Stimulated activated CD8-positive, alpha-beta memory T cell treated with anti-CD3 and anti-CD28 coated beads, Interleukin-12 subunit alpha, Interleukin-12 subunit beta, amount 100 ng/mL, for 24 hours (primary cell): ENCODE measurements around the gene PIEZO2.
"Not testable (repeated sequence)": the region's sequence is repeated elsewhere in the genome, so short reads cannot be mapped to it uniquely, and the experiment has no call there.

Source experiments
- DNase-seq: peaks from one replicate; pipeline ENCODE4 v3.0.0-alpha.2; 2020; ENCODE audit errors: extremely low read depth

PIEZO2 gene

GRCh38 chr18:10927286-10927992 is 221.9 kb downstream of the PIEZO2 start:
- DNase-seq: no peak

- DNase-seq: no peak
These were observed 222.7 kb downstream of the PIEZO2 start for GRCh38 chr18:10926621-10927161.

- DNase-seq: no peak
These were observed 225.1 kb downstream of the PIEZO2 start for GRCh38 chr18:10924290-10924689.

GRCh38 chr18:10923551-10924070 is 225.8 kb downstream of the PIEZO2 start:
- DNase-seq: no peak

- DNase-seq: no peak
These were observed 226.2 kb downstream of the PIEZO2 start for GRCh38 chr18:10923141-10923540.

GRCh38 chr18:10922712-10923111 is 226.7 kb downstream of the PIEZO2 start:
- not testable (repeated sequence) for DNase-seq

- not testable (repeated sequence) for DNase-seq
These were observed 229.1 kb downstream of the PIEZO2 start for GRCh38 chr18:10920309-10920708.

- no peak for DNase-seq
These were observed 229.5 kb downstream of the PIEZO2 start for GRCh38 chr18:10919851-10920250.

- no peak for DNase-seq
These were observed 232.5 kb downstream of the PIEZO2 start for GRCh38 chr18:10916865-10917264.

- no peak for DNase-seq
These were observed 233.0 kb downstream of the PIEZO2 start for GRCh38 chr18:10916387-10916786.

- not testable (repeated sequence) for DNase-seq
These were observed 233.6 kb downstream of the PIEZO2 start for GRCh38 chr18:10915748-10916147.

GRCh38 chr18:10914610-10915009 is 234.8 kb downstream of the PIEZO2 start:
- not testable (repeated sequence) for DNase-seq

GRCh38 chr18:10913919-10914318 is 235.4 kb downstream of the PIEZO2 start:
- no peak for DNase-seq

- DNase-seq: no peak
These were observed 236.4 kb downstream of the PIEZO2 start for GRCh38 chr18:10912790-10913545.

- DNase-seq: no peak
These were observed 239.6 kb downstream of the PIEZO2 start for GRCh38 chr18:10909724-10910123.

GRCh38 chr18:10908760-10909159 is 240.6 kb downstream of the PIEZO2 start:
- no peak for DNase-seq

GRCh38 chr18:10907749-10908148 is 241.6 kb downstream of the PIEZO2 start:
- no peak for DNase-seq

- DNase-seq: no peak
These were observed 248.0 kb downstream of the PIEZO2 start for GRCh38 chr18:10901329-10901728.

GRCh38 chr18:10900435-10900834 is 248.9 kb downstream of the PIEZO2 start:
- DNase-seq: no peak

- DNase-seq: no peak
These were observed 249.9 kb downstream of the PIEZO2 start for GRCh38 chr18:10899481-10899880.

- DNase-seq: no peak
These were observed 250.9 kb downstream of the PIEZO2 start for GRCh38 chr18:10898417-10898974.

GRCh38 chr18:10896851-10897250 is 252.5 kb downstream of the PIEZO2 start:
- no peak for DNase-seq
